ENCODE results near the gene UNCX.
"Not testable (repeated sequence)": the region's sequence is repeated elsewhere in the genome, so short reads cannot be mapped to it uniquely, and the experiment has no call there.

Gene UNCX

GRCh38 chr7:1279895-1280294 is 47.2 kb downstream of the UNCX start:
- DNase-seq: not testable (repeated sequence)

- no peak for DNase-seq
These were observed 48.4 kb downstream of the UNCX start for GRCh38 chr7:1281068-1281467.

- no peak for DNase-seq
These were observed 50.0 kb downstream of the UNCX start for GRCh38 chr7:1282679-1283078.

GRCh38 chr7:1283337-1283736 is 50.7 kb downstream of the UNCX start:
- no peak for DNase-seq

- DNase-seq: no peak
These were observed 51.5 kb downstream of the UNCX start for GRCh38 chr7:1283941-1284742.

- no peak for DNase-seq
These were observed 52.2 kb downstream of the UNCX start for GRCh38 chr7:1284743-1285458.

GRCh38 chr7:1285556-1286301 is 53.1 kb downstream of the UNCX start:
- DNase-seq: no peak

Measured in activated CD4-positive, alpha-beta T cell treated with anti-CD3 and anti-CD28 coated beads, Interleukin-2, amount 50 U/mL, for 16 hours (primary cell).